Astrocyte (in vitro differentiated cells and primary cell): ENCODE data around the gene POU2F1. TPM values are rescaled to one million over a fixed set of nuclear protein-coding genes. Genes with fewer than 3 reads are reported as not detected.

Experiments
- DNase-seq: peaks from one replicate; pipeline ENCODE4 v3.0.0-alpha.2; 2010; ENCODE audit warnings: low read depth
- FAIRE-seq: peaks from 2 replicates; lab custom pipeline; 2011; peaks lifted over from hg19 to GRCh38; lab: Jason Lieb, UNC
- H2AFZ ChIP-seq: 2 replicates; pipeline ENCODE4 v1.6.0; 2012; ENCODE audit warnings: low read depth, low read length, inconsistent platforms
- H3K27ac ChIP-seq: 2 replicates; pipeline ENCODE4 v1.5.1; 2011; ENCODE audit warnings: low read depth, low read length, inconsistent platforms
- H3K27me3 ChIP-seq: 2 replicates; pipeline ENCODE4 v1.6.0; 2011; ENCODE audit warnings: low read length, inconsistent platforms; ENCODE audit not compliant: insufficient read depth
- H3K36me3 ChIP-seq: 2 replicates; pipeline ENCODE4 v1.5.1; 2011; ENCODE audit warnings: low read length, inconsistent platforms; ENCODE audit not compliant: insufficient read depth
- H3K4me1 ChIP-seq: 2 replicates; pipeline ENCODE4 v1.5.1; 2011; ENCODE audit warnings: low read length, inconsistent platforms; ENCODE audit not compliant: insufficient read depth
- H3K4me2 ChIP-seq: 2 replicates; pipeline ENCODE4 v1.6.0; 2012; ENCODE audit warnings: low read length, inconsistent platforms
- H3K4me3 ChIP-seq: 2 replicates; pipeline ENCODE4 v1.5.1; 2011; ENCODE audit warnings: low read depth, mild to moderate bottlenecking, low read length, inconsistent platforms; ENCODE audit not compliant: insufficient read depth
- H3K79me2 ChIP-seq: 2 replicates; pipeline ENCODE4 v1.6.0; 2012; ENCODE audit warnings: mild to moderate bottlenecking, low read length, inconsistent platforms; ENCODE audit not compliant: insufficient read depth
- H3K9ac ChIP-seq: 2 replicates; pipeline ENCODE4 v1.6.0; 2012; ENCODE audit warnings: mild to moderate bottlenecking, low read length, inconsistent platforms
- H3K9me3 ChIP-seq: 2 replicates; pipeline ENCODE4 v1.5.1; 2012; ENCODE audit warnings: low read depth, mild to moderate bottlenecking, low read length, inconsistent platforms; ENCODE audit not compliant: insufficient read depth
- H4K20me1 ChIP-seq: 2 replicates; pipeline ENCODE4 v1.6.0; 2012; ENCODE audit warnings: low read length, inconsistent platforms; ENCODE audit not compliant: insufficient read depth
- H3K27ac Mint-ChIP-seq: one replicate; pipeline ENCODE4 v1.8.0; 2021; ENCODE audit warnings: mild to moderate bottlenecking, mixed read lengths; ENCODE audit not compliant: unreplicated experiment
- H3K27me3 Mint-ChIP-seq: one replicate; pipeline ENCODE4 v1.8.0; 2021; ENCODE audit warnings: low read depth, mixed read lengths; ENCODE audit not compliant: unreplicated experiment
- H3K36me3 Mint-ChIP-seq: one replicate; pipeline ENCODE4 v1.8.0; 2021; ENCODE audit warnings: low read depth, mixed read lengths; ENCODE audit not compliant: unreplicated experiment
- H3K4me1 Mint-ChIP-seq: one replicate; pipeline ENCODE4 v1.8.0; 2021; ENCODE audit warnings: low read depth, mixed read lengths; ENCODE audit not compliant: unreplicated experiment
- H3K4me3 Mint-ChIP-seq: one replicate; pipeline ENCODE4 v1.8.0; 2021; ENCODE audit warnings: mild to moderate bottlenecking, moderate library complexity, mixed read lengths; ENCODE audit not compliant: unreplicated experiment
- H3K9me3 Mint-ChIP-seq: one replicate; pipeline ENCODE4 v1.8.0; 2021; ENCODE audit warnings: mild to moderate bottlenecking, mixed read lengths; ENCODE audit not compliant: unreplicated experiment
- EZH2 ChIP-seq: IDR thresholded peaks from 2 replicates; pipeline ENCODE4 v1.6.1; 2012; ENCODE audit warnings: mild to moderate bottlenecking, low read length, inconsistent platforms; ENCODE audit not compliant: insufficient read depth
- total RNA-seq: library from RNA; stranded (reverse); gene quantifications from 2 replicates; pipeline ENCODE4 v1.2.1, GENCODE V29; 2021
- TF ChIP-seq, protein P1 (sequence below): IDR thresholded peaks from 2 replicates; pipeline ENCODE4 v1.5.1; 2011; ENCODE audit warnings: low read depth, mild to moderate bottlenecking, inconsistent platforms, low read length, moderate library complexity; ENCODE audit not compliant: insufficient read depth

Gene POU2F1
- total RNA-seq, 1 donor from 2014 or later, result 21.7 TPM

DNA sequence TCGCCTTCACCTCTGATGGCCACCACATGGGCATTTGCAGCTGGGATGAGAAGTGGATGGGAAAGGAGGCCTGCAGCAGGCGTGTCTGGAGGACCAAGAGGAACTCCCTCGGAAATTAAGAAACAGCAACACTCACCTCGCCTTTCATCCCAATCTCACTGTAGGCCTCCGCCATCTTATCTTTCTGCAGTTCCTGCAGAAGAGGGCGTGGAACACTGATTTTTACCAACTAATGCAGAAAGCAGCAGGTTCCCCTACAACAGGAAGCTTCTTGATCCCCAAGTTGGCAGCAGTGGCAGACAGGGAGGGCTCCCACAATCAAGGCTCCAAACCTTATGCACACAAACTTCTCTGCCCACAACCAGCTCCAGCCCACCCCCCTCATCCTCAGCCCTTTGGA, 213.2 kb downstream of the POU2F1 start:
- no peak overlapping the region for H3K4me2 ChIP-seq
- H3K9ac ChIP-seq, result no peak overlapping the region
- Mint-ChIP-seq H3K36me3 (no peaks in the 10 kb centered on the region), H3K27ac (no peak overlapping the region), H3K27me3 (peaks cover 29% of the 10 kb centered on the region), H3K4me1 (no peaks in the 10 kb centered on the region), H3K9me3 (peaks cover 5% of the 10 kb centered on the region), H3K4me3 (no peak overlapping the region)
- no peak for FAIRE-seq
- no peaks in the 10 kb centered on the region for H3K79me2 ChIP-seq
- H3K36me3 ChIP-seq, result no peaks in the 10 kb centered on the region
- no peak for DNase-seq
- H3K4me1 ChIP-seq, result no peaks in the 10 kb centered on the region
- TF ChIP-seq, protein P1, sequence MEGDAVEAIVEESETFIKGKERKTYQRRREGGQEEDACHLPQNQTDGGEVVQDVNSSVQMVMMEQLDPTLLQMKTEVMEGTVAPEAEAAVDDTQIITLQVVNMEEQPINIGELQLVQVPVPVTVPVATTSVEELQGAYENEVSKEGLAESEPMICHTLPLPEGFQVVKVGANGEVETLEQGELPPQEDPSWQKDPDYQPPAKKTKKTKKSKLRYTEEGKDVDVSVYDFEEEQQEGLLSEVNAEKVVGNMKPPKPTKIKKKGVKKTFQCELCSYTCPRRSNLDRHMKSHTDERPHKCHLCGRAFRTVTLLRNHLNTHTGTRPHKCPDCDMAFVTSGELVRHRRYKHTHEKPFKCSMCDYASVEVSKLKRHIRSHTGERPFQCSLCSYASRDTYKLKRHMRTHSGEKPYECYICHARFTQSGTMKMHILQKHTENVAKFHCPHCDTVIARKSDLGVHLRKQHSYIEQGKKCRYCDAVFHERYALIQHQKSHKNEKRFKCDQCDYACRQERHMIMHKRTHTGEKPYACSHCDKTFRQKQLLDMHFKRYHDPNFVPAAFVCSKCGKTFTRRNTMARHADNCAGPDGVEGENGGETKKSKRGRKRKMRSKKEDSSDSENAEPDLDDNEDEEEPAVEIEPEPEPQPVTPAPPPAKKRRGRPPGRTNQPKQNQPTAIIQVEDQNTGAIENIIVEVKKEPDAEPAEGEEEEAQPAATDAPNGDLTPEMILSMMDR, result no peak
- TF ChIP-seq EZH2, result no peak
- H2AFZ ChIP-seq, result no peak overlapping the region
- H4K20me1 ChIP-seq, result no peaks in the 10 kb centered on the region
- H3K4me3 ChIP-seq, result no peak overlapping the region
- no peaks in the 10 kb centered on the region for H3K9me3 ChIP-seq
- H3K27ac ChIP-seq, result no peak overlapping the region
- peaks cover 6% of the 10 kb centered on the region for H3K27me3 ChIP-seq

DNA sequence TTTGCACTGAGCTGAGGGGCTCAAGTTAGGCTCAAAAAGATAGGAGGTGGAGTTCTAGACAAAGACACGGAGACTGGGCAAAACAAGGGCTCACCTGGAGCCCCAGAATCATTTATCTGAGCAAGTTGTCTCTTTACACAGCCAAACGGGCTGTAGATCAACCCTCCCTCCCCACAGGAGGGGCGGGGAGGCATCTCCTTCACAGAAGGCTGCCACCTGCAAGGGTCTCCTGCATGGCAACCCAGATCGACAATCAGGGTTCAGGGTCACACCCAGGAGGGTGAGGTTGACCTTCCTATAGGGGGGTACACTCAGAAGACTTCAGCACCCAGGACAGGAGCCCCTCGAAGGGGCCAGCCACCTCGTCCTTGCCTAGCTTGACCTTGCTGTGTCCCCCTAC, 213.6 kb downstream of the POU2F1 start:
- Mint-ChIP-seq H3K9me3 (peaks cover 5% of the 10 kb centered on the region), H3K4me3 (no peak overlapping the region), H3K36me3 (no peaks in the 10 kb centered on the region), H3K4me1 (no peaks in the 10 kb centered on the region), H3K27me3 (peaks cover 31% of the 10 kb centered on the region), H3K27ac (no peak overlapping the region)
- Histone ChIP-seq H3K4me3 (no peak overlapping the region), H3K4me2 (no peak overlapping the region), H3K4me1 (peaks cover 1% of the 10 kb centered on the region), H3K9me3 (no peaks in the 10 kb centered on the region), H3K9ac (no peak overlapping the region), H4K20me1 (no peaks in the 10 kb centered on the region), H3K27ac (no peak overlapping the region), H2AFZ (no peak overlapping the region), H3K79me2 (no peaks in the 10 kb centered on the region), H3K36me3 (no peaks in the 10 kb centered on the region), H3K27me3 (peaks cover 7% of the 10 kb centered on the region)
- DNase-seq (no peak), FAIRE-seq (no peak)
- TF ChIP-seq, protein P1, result no peak
- no peak for TF ChIP-seq EZH2

DNA sequence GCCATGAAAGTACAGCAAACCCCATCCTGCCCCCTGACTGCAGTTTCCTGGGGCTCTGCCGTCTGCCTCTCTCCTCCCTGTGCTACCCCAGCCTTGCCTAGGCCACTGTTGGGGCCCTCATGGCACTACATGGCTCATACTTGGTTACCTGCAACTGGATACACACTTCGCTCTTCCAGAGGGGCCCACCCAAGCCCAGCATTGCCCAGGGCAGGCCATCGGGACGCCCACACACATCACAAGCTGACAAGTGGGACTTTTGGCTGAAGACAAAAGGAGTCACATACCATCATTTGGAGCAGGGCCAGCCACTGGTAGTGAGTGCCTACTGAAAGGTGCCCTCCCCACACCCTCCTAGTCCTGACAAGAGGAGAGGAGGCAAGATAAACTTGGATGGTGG, 214.8 kb downstream of the POU2F1 start:
- Histone ChIP-seq H3K36me3 (no peaks in the 10 kb centered on the region), H4K20me1 (no peaks in the 10 kb centered on the region), H3K4me3 (no peak overlapping the region), H3K9me3 (no peaks in the 10 kb centered on the region), H3K79me2 (no peaks in the 10 kb centered on the region), H3K27me3 (peaks cover 7% of the 10 kb centered on the region), H3K27ac (no peak overlapping the region), H3K4me2 (no peak overlapping the region), H2AFZ (no peak overlapping the region), H3K9ac (no peak overlapping the region), H3K4me1 (peaks cover 5% of the 10 kb centered on the region)
- TF ChIP-seq EZH2, result no peak
- TF ChIP-seq, protein P1, result no peak
- H3K27me3 Mint-ChIP-seq, result peaks cover 42% of the 10 kb centered on the region
- no peak overlapping the region for H3K4me3 Mint-ChIP-seq
- H3K36me3 Mint-ChIP-seq, result peaks cover 2% of the 10 kb centered on the region
- H3K9me3 Mint-ChIP-seq, result peaks cover 5% of the 10 kb centered on the region
- H3K27ac Mint-ChIP-seq, result no peak overlapping the region
- H3K4me1 Mint-ChIP-seq, result no peaks in the 10 kb centered on the region
- FAIRE-seq, result no peak
- DNase-seq, result no peak
